AG08396 (cell line): ENCODE results near the gene VAV1.
A peak's percentile ranks its signal among the peaks of the same experiment; 100 is the strongest.
"Not testable (repeated sequence)": the region's sequence is repeated elsewhere in the genome, so short reads cannot be mapped to it uniquely, and the experiment has no call there.

ENCODE experiments used
- DNase-seq: peaks from one replicate; pipeline ENCODE4 v3.0.0; 2012; ENCODE audit warnings: low spot score, mixed read lengths

The VAV1 gene

DNA sequence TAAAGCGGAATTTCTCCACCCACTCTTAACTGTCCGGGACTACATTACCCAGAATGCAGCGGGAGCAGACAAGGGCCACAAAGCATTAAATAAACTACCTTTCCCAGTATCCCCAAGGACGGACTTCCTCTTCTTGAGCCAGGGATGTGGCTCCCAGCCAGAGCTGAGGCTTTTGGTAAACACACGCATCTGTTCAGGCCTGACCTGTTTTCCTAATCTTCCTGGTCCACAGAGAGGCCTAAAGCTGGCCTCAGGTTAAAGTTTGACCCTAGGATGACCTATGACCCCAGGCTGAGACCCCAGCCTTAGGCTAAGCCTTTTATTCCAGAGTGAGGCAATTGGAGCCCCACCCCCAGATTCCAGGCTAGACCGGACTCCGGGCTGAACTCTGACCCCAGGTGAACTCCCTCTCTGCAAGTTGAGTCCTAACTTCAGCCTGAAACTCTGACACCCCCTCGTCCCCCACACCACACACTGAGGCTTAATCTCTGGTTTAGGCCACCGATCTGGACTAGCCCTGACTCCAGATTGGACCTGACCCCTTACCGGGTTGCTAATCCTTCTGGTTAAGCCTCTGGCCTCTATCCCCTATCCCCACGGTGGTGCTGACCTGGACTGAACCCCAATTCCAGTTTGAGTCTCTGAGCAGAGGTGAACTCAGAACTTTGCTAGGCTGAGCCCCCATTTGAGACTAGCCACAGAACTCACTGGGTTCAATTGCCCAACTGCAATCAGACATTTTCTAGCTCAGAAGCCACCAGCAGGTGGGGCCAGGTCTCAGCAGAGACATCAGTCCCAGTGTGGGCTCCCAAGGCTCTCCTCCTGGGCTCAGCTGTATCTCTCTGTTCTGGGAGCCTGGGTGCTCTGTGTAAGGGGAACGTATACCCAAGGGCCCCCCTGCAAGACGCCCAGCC is 34.4 kb upstream of the VAV1 start:
- DNase-seq = peak; percentile 74

DNA sequence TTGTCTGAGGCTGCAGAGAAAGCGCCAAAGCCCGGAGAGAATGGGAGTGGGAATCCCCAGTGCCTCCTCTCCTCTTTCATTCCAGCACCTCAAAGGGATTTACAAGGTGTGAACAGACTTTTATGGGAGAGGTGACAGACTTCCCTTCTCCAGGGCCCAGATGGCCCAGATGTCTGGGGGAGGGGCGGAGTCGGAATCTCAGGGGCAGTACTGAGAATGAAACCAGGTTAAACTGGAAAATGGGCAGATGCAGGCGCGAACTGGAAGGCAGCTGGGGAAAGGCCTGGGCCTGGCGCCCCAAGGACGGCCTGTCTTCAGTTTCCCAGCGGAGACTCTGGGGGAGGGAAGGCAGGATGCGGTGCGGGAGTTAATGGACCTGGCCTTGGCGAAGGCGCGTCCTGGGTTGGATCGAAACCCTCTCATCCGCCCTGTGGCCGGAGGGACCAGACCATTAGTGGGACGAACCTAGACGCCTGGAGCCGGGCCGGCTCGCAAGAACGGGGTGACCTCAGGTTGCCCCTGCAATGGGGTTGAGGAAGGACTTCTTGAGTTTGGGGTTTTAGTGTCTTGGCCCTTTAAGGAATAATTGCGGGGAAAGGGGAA is 33.6 kb upstream of the VAV1 start:
- DNase-seq = no peak

DNA sequence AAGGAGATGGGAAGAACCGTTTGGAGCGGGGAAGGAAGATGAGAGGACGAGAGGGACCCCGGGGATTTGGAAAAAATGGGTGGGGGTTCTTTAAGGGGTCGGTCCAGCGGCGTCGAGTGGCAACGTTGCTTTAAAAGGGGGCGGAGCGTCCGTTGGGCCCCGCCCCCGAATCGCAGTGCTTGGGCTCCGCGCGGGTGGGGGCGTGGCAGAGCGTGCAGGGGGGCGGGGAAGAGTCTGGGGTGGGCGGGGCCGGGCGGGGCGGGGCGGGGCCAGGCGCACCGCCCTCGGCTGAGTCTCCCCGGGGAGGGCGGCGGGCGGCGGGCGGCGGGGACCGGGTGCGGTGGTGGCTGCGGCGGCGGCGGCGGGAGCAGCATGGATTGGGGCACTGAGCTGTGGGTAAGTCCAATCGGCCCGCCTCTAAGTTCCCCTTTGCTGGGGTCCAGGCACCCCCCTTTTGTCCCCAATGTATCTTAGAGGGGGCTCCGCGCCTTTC is 33.1 kb upstream of the VAV1 start, which contains the start of gene TRIP10:
Gene TRIP10 (plus strand): TSS at position 291 of the 493 bp plus-strand sequence. CDS start 82 bp downstream, at position 373.
- peak; percentile 96 for DNase-seq

DNA sequence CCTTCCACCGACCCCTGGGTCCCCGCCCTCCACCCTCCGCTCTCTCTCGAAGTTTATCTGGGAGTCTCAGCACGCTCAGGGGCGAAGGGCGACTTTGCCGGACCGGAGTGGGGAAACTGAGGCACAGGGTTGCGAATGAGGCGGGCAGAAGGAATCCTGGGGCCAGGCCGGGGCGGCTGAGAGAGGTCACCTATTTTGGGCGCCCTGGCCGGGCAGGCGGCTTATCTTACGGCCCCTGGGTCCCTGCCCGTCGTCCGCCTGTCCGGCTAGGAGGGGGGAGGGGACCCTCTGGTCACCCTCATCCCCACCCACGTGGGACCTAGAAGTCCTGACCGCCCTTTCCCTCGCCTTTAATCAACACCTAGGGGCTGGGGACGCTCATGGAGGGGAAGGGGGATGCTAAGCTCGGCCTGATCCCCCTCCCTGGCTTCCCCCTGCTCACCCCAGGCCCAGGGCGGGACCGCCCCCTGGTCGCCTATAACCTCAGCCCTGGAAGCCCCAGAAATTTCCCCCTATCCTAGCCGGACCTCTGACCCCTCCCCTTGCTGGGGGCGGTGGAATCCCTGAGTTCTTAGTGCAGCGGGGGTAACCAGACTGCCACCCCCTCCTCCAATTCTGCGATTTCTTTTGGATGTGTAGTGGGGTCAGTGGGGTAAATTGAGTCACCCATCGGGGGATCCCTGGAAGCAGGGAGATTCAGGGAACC is 32.5 kb upstream of the VAV1 start:
- no peak for DNase-seq

DNA sequence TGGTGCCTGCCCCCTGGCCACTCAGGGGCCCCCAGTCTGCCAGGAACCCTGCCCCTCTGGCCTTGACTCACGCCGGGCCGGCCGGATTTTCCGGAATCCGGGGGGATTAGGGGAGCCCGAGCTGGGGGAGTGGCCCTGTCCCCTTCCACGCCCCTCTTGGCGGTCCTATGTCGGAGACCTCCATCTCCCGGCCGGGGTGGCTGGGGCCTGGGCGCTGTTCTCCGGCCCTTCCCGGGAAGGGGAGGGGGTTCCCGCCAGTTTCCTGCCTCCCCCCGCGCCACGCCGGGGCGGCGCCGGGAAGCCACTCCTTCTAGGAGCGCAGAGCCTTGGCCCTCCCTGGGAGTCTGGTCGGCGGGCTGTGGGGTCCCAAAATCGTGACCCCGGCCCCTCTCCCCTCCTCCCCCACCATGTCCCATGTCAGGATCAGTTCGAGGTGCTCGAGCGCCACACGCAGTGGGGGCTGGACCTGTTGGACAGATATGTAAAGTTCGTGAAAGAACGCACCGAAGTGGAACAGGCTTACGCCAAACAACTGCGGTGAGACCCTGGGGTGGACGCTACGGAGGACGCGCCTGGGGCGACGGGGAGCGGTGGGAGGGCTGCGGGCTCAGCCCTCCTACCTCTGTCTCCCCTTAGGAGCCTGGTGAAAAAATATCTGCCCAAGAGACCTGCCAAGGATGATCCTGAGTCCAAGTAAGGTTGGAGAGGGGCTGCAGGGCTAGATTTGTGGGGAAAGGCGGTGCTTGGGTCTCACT is 31.7 kb upstream of the VAV1 start:
- DNase-seq = no peak

DNA sequence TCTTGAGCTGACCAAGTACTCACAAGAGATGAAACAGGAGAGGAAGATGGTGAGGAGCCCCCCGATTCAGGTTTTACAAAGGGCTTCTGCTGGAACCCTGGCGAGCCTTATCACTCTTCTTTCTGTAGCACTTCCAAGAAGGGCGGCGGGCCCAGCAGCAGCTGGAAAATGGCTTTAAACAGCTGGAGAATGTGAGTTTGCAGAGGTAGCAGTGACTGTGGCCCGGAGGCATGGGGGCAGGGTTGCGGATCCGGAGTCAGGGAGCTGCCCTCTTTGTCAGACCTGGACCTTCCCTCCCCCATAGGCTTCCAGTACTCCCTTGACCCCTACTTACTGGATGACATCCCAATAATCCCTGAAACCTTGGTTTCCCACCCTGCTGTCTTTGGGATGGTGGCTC is 29.4 kb upstream of the VAV1 start:
- no peak for DNase-seq

DNA sequence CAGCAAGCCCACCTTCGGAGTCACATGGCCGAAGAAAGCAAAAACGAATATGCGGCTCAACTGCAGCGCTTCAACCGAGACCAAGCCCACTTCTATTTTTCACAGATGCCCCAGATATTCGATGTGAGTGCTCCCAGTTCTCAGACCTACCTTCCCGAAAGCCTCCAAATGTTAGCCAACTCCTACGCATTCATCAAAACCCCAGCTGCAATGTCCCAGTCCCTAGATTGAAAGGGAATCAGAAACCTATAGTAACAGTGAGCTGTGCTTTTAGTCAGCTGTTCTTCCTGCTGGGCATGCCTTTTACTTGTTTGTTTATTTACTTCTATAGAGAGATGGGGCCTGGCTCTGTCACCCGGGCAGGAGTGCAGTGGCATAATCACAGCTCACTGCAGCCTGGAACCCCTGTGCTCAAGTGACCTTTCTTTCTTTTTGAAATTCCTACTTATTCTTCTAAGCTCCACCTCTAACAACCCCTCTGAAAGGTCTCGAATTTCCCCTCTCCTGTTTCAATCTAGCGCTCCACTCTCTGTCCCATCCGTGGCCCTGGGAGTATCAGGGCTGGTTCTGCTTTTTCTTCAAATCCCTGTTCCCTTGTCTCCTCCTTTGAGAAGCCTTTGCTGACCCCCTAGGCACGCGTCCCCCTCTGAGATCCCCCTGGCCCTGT is 28.7 kb upstream of the VAV1 start:
- DNase-seq = no peak

DNA sequence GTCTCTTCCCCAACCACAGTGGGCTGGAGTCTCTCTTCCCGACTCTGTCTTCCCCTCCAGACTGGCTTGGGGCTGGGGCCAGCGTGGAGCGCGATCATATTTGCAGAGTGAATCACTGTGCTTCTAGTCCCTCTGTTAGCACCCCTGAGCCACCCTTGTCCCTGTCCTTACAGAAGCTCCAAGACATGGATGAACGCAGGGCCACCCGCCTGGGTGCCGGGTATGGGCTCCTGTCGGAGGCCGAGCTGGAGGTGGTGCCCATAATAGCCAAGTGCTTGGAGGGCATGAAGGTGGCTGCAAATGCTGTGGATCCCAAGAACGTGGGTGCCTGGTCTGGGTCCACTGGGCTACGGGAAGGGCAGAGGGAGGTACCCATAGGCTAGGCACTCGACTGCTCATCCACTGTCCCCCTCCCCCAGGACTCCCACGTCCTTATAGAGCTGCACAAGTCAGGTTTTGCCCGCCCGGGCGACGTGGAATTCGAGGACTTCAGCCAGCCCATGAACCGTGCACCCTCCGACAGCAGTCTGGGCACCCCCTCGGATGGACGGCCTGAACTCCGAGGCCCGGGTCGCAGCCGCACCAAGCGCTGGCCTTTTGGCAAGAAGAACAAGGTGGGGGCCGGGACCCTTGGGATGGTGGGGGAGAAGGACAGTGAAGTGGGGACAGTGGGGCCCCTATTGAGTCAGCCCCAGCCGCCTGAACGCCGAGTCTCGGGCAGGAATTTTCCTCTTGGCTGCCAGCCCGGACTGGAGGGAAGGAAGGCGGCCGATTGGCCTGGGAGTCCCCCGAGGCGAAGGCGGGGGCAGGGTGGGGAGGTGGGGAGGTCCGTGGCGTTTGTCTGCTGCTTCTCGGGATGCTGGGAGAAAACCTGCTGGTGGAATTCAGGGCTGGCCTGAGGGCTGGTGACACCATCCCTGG is 27.9 kb upstream of the VAV1 start:
- DNase-seq = peak; percentile 95

DNA sequence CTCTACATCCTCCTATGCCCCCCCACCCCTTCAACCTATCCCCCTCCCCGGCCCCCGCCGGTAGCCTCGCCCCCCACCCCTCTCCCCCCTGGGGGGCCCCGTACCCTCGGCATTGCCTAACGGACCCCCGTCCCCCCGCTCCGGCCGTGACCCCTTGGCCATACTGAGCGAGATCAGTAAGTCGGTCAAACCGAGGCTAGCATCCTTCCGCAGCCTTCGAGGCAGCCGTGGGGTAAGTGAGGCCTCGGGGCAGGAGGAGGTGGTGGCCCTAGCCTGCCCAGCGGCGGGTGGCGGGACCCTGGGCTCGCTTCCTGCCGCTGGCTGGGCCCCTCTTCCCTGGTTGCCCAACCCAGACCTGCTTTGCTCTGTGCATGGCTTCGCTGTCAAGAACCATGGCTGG is 26.5 kb upstream of the VAV1 start:
- DNase-seq = no peak

DNA sequence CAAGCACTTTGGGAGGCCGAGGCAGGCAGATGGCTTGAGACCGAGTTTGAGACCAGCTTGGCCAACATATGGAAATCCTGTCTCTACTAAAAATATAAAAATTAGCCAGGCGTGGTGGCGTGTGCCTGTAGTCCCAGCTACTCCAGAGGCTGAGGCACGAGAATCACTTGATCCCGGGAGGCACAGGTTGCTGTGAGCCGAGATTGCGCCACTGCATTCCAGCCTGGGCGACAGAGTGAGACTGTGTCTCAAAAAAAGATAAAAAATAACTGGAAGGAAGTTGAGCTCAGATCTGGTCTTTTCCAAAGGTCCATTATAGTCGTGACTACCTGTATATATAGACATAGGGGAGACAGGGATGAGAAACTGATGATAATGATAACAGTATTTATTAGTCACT is 24.0 kb upstream of the VAV1 start:
- DNase-seq = not testable (repeated sequence)

DNA sequence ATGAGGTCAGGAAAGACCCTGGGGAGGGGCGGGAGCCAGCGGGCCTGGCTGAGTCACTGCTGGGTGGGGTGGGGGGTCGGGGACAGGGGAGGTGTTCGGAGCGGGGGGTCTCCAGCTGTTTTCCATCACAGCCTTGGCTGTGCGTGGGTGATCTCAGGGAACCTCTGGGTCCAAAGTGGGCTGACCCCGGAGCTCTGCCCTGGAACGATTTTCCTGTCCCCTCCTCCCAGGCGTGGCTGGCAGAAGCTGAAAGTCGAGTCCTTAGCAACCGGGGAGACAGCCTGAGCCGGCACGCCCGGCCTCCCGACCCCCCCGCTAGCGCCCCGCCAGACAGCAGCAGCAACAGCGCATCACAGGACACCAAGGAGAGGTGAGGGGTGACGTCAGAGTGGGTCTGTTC is 22.4 kb upstream of the VAV1 start:
- DNase-seq = no peak

DNA sequence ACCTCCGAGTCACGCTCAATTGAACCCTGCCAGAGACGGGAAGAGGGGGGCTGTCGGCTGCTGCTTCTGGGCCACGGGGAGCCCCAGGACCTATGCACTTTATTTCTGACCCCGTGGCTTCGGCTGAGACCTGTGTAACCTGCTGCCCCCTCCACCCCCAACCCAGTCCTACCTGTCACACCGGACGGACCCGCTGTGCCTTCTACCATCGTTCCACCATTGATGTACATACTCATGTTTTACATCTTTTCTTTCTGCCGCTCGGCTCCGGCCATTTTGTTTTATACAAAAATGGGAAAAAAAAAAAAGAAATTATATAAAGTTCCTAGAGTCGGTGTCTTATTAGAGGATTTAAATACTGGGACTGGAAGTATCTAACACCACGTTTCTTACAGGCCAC is 21.3 kb upstream of the VAV1 start:
- DNase-seq = no peak

DNA sequence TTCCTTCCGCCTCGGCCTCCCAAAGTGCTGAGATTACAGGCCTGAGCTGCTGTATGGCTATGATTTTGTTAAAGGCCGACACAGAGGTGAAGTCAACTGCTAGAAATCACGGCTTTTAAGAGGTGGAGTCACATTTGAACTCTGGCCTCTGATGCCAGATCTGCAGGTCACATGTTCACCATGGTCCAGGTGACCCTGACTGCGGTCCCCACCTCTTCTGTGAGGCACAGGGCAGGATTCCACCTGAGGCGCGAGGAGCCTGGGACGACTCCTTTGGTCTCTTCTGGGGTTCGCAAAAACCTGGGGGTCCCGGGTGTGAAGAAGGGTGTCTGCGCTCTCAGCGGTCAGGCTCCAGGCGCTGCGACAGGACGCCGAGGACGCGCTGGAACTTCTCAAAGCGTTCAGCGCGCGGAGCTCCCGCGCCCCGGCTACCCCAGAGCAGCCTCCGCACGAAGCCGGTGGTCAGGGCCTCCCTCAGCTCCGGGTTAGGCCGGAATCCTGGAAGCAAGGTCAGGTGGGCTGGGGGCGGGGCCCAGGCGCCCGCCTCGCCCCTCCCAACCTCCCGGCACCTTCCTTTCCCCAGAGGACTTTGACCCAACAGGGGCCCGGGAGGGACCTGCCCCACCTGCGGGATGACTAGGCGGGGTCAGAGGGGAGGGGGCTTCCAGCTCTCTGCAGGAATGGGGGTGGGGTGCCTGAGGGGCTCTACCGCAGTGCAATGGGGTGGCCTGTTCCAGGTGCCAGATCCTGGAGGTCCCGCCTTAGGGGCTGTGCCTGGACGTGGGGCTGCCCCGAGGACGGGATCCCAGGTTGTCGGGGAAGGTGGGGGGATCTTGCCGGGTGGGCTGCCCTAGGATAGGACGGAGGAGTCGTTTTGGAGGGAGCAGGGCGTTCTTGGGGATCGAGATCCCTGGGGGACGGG is 20.0 kb upstream of the VAV1 start:
- no peak for DNase-seq

DNA sequence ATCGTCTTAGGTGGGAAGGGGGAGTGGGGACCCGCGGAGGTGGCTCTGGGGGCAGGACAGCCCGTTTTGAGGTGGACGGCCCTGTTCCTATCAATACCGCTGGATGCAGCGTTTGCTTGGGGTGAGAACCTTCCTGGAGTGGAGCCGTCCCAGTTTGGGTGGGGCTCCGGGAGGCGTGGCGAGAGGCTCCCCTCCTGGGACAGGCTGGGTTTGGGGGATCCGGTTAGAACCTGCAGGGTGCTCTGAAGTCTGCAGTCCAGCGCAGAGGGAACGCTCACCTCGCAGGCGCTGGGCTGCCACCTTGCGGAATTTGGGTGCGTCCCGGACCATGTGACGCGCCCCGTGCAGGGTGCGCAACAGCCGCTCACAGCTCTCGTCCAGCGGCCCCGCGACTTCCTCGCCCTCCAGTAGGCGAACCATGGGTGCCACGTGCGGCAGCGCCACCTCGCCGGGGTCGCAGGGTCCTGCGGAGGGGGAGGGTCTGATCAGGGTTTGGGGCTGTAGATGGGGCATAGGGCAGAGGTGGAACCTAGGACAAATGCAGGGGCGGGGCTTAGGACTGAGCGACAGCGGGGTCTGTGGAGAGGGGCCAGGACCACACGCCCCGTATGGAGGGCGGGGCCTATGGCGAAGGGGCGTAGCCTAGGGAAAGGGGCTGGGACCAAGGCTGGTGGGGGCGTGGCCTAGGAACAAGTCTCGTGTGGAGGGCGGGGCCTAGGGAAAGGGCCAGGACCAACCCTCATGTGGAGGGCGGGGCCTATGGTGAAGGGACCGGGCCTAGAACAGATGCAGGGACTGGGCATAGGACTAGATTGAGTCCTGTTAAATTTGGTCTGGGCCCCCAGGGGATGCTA is 19.1 kb upstream of the VAV1 start:
- peak; percentile 90 for DNase-seq

DNA sequence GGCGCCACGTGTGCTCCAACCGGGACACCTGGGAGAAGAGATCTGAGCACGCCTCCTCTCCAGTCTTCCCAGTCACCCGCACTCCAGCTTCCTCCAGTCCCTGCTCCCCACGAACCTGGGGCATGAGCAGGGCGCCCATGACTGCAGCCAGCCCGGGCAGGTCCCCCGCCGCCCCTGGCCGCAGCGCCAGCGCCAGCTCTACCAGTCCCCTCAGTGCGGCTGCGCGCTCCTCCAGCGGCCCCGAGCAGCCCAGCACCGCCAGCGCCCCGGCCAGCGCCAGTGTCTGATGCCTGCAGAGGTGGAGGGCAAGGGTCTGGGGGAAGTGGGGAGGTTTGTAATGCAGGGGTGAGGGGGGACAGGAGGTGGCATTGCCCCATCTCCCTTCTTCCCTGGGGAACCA is 18.4 kb upstream of the VAV1 start:
- DNase-seq = no peak

DNA sequence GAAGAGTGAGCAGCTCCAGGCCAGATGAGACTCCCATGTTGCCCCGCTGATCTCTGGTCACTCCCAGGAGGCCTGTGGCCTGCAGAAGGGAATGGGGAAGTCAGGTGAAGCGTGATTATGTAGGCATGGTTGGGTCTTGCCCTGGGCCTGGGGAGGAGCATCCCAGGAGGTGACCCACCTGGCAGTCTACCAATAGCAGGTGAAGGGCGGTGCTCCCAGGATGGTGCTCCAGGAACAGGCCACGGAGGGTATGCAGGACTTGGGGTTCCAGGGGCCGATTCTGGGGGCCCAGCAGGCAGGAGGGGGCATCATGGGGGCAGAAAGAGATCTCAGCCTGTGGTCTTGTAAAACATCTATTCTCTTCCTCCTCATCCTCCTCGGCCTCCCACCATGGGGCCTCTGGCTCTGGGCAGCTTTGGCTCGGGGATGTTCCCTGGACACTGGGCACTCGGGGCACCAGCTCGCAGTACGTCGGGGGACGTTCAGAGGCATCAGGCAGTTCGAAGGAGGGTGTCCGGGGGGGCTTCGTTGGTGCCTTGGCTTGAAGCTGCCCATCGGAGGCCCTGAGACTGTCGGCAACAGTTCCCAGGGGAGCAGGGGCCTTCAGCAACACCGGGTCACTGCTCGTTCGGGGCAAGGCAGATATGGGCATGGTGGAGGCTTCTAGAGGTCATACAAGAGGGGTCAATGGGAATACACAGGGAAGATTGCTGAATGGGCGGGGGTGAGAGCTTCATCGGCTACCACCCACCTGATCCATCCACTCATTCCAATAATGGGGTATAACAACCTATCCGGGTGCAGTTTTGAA is 17.6 kb upstream of the VAV1 start:
- DNase-seq = no peak

DNA sequence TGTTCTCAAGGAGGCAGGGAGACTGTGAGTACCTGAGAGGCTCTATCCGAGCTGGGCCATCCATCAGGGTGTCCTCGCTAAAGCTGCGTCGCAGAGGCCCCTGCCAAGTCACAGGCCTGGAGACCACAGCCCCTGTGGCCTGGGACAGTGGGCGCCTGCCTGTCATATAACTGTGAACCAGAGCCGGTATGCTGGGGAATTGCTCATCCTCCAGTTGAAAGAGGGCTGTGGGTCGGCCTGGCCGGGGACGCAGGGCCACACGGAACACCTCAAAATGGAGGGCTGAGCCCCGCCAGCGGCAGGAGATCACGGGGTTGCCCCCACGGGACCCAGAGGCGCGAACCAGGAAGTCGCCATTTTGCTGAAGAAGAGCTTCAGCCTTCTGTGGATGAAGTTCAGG is 11.9 kb upstream of the VAV1 start:
- no peak for DNase-seq
